Breast epithelium (tissue), 4 donors: ENCODE measurements around the gene SLC26A11. TPM values are rescaled to one million over a fixed set of nuclear protein-coding genes. Genes with fewer than 3 reads are reported as not detected.

Experiments used
- DNase-seq, 2 donors: peaks; one replicate each; pipeline ENCODE4 v3.0.0-alpha.2; 2019; ENCODE audit warnings: low spot score in 2 of 2
- H3K27ac ChIP-seq, 2 donors: fragments of 200-600 bp; sonication (generic) in 1 of 2; one replicate each; pipeline ENCODE4 v1.5.1; 2016 to 2019; ENCODE audit warnings: mild to moderate bottlenecking in 1 of 2
- H3K27me3 ChIP-seq, 2 donors: fragments of 200-600 bp; sonication (generic) in 1 of 2; one replicate each; pipeline versions ENCODE4 v1.5.1 to v1.6.0; 2017 to 2019; ENCODE audit warnings: control low read depth in 1 of 2, mild to moderate bottlenecking in 1 of 2
- H3K36me3 ChIP-seq: fragments of 200-600 bp; one replicate; pipeline ENCODE4 v1.5.1; 2019
- H3K4me1 ChIP-seq, 2 donors: fragments of 200-600 bp; sonication (generic); one replicate each; pipeline ENCODE4 v1.5.1; 2016 to 2019; ENCODE audit warnings: control low read depth in 1 of 2
- H3K4me3 ChIP-seq, 3 donors: fragments of 200-600 bp; sonication (generic); 1 replicate in 2 of 3; 2 replicates in 1 of 3; pipeline ENCODE4 v1.5.1; 2016 to 2019; ENCODE audit warnings: mild to moderate bottlenecking in 3 of 3, moderate library complexity in 2 of 3
- H3K9me3 ChIP-seq, 2 donors: fragments of 200-600 bp; sonication (generic) in 1 of 2; one replicate each; pipeline ENCODE4 v1.5.1; 2016 to 2019; ENCODE audit warnings: control low read depth in 1 of 2
- CTCF ChIP-seq, 3 donors: fragments of 450-650 bp; IDR thresholded peaks; one replicate each; pipeline ENCODE4 v1.5.1; 2016 to 2017; ENCODE audit warnings: antibody characterized with exemption in 3 of 3, mild to moderate bottlenecking in 3 of 3, moderate library complexity in 3 of 3
- POLR2A ChIP-seq: fragments of 450-650 bp; IDR thresholded peaks from one replicate; pipeline ENCODE4 v1.6.1; 2016; ENCODE audit warnings: antibody characterized with exemption, mild to moderate bottlenecking, moderate library complexity
- POLR2AphosphoS5 ChIP-seq, 3 donors: sonication (generic); formaldehyde crosslinking; IDR thresholded peaks; one replicate each; pipeline ENCODE4 v1.6.1; 2017; ENCODE audit warnings: antibody characterized with exemption in 3 of 3
- intact Hi-C: fragments of 100-400 bp; cut with DNase I; formaldehyde crosslinking; loops from one replicate; pipeline ENCODE4 v1.15.1; 2023; ENCODE audit warnings: low total_unique reads
- total RNA-seq, 3 donors: library from RNA; depleted of rRNA; stranded (reverse); fragments of >200 nt; gene quantifications; one replicate each; pipeline ENCODE4 v1.1.0, GENCODE V29; 2016

SLC26A11 gene
- total RNA-seq, 3 donors from 2014 or later, result 12.0 to 20.6 (median 19.0) TPM

- Histone ChIP-seq H3K9me3 (no peaks in the 10 kb centered on the region), H3K27ac (no peak overlapping the region), H3K4me3 (no peak overlapping the region), H3K36me3 (no peaks in the 10 kb centered on the region), H3K27me3 (no peaks in the 10 kb centered on the region), H3K4me1 (no peaks in the 10 kb centered on the region)
- no peak for DNase-seq
- intact Hi-C loops, result no loop called here
- TF ChIP-seq POLR2A (no peak), CTCF (IDR thresholded peaks at IDR 0.05) (no peak), POLR2AphosphoS5 (IDR thresholded peaks at IDR 0.05) (no peak)
Observed at GRCh38 chr17:80289616-80290015, 69.4 kb downstream of the SLC26A11 start.

GRCh38 chr17:80290156-80290555 is 69.9 kb downstream of the SLC26A11 start:
- TF ChIP-seq CTCF (IDR thresholded peaks at IDR 0.05) (no peak), POLR2AphosphoS5 (IDR thresholded peaks at IDR 0.05) (no peak), POLR2A (no peak)
- no peaks in the 10 kb centered on the region for H3K4me1 ChIP-seq
- no peaks in the 10 kb centered on the region for H3K36me3 ChIP-seq
- intact Hi-C loops, result no loop called here
- no peaks in the 10 kb centered on the region for H3K9me3 ChIP-seq
- no peak overlapping the region for H3K27ac ChIP-seq
- no peak overlapping the region for H3K4me3 ChIP-seq
- DNase-seq, result no peak
- H3K27me3 ChIP-seq, result no peaks in the 10 kb centered on the region

- no peak for DNase-seq
- H3K4me3 ChIP-seq, result no peak overlapping the region
- H3K27ac ChIP-seq, result no peak overlapping the region
- H3K9me3 ChIP-seq, result no peaks in the 10 kb centered on the region
- H3K27me3 ChIP-seq, result no peaks in the 10 kb centered on the region
- no peaks in the 10 kb centered on the region for H3K4me1 ChIP-seq
- intact Hi-C loops, result no loop called here
- H3K36me3 ChIP-seq, result no peaks in the 10 kb centered on the region
- TF ChIP-seq POLR2AphosphoS5 (IDR thresholded peaks at IDR 0.05) (no peak), POLR2A (no peak)
Observed at GRCh38 chr17:80291260-80291659, 71.0 kb downstream of the SLC26A11 start.

GRCh38 chr17:80291691-80292487 is 71.7 kb downstream of the SLC26A11 start:
- DNase-seq, result no peak

GRCh38 chr17:80292521-80292971 is 72.3 kb downstream of the SLC26A11 start:
- Histone ChIP-seq H3K27ac (no peak overlapping the region), H3K4me3 (no peak overlapping the region), H3K4me1 (no peaks in the 10 kb centered on the region), H3K9me3 (no peaks in the 10 kb centered on the region), H3K27me3 (no peaks in the 10 kb centered on the region), H3K36me3 (no peaks in the 10 kb centered on the region)
- intact Hi-C loops, result no loop called here
- DNase-seq, result no peak
- no peak for TF ChIP-seq POLR2AphosphoS5 (IDR thresholded peaks at IDR 0.05)
- TF ChIP-seq CTCF (IDR thresholded peaks at IDR 0.05), result no peak
- no peak for TF ChIP-seq POLR2A

More at GRCh38 chr17:80291691-80292487, 71.7 kb downstream of the SLC26A11 start:
- TF ChIP-seq POLR2AphosphoS5 (IDR thresholded peaks at IDR 0.05) (no peak), POLR2A (no peak), CTCF (IDR thresholded peaks at IDR 0.05) (no peak)
- Histone ChIP-seq H3K27ac (no peak overlapping the region), H3K9me3 (no peaks in the 10 kb centered on the region), H3K4me1 (no peaks in the 10 kb centered on the region), H3K36me3 (no peaks in the 10 kb centered on the region), H3K4me3 (no peak overlapping the region), H3K27me3 (no peaks in the 10 kb centered on the region)
- intact Hi-C loops, result no loop called here
